LNCAP (cell line): ENCODE results near the gene ADD1.

Experiments used
- CTCF ChIP-seq: fragments of 450-650 bp; IDR thresholded peaks from 2 replicates; pipeline ENCODE4 v1.5.1; 2017; ENCODE audit warnings: mild to moderate bottlenecking

The ADD1 gene

GRCh38 chr4:2849267-2850152 lies 5.9 kb downstream of the ADD1 start:
- no peak for TF ChIP-seq CTCF

GRCh38 chr4:2850966-2851798 lies 7.5 kb downstream of the ADD1 start:
- TF ChIP-seq CTCF, result no peak

GRCh38 chr4:2852481-2852921 lies 8.9 kb downstream of the ADD1 start:
- TF ChIP-seq CTCF, result no peak

- TF ChIP-seq CTCF, result no peak
Observed at GRCh38 chr4:2855584-2855983, 11.9 kb downstream of the ADD1 start.

DNA sequence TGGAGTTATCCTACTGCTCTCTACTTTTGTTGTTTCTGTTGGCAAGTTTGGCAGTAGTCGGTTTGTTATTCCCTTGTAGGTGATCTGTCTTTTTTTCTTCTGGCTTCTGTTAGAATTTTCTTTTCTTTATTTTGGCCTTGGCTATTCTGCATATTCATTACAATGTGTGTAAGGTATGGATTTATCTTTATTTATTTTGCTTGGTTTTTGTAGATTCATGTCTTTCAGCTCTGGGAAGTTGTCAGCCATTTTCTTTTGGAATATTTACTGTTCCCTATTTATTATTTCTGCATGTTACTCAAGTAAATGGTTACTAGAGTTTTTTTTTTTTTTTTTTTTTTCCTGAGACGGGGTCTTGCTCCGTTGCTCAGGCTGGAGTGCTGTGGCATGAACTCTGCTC lies 12.6 kb downstream of the ADD1 start:
- TF ChIP-seq CTCF, result no peak

DNA sequence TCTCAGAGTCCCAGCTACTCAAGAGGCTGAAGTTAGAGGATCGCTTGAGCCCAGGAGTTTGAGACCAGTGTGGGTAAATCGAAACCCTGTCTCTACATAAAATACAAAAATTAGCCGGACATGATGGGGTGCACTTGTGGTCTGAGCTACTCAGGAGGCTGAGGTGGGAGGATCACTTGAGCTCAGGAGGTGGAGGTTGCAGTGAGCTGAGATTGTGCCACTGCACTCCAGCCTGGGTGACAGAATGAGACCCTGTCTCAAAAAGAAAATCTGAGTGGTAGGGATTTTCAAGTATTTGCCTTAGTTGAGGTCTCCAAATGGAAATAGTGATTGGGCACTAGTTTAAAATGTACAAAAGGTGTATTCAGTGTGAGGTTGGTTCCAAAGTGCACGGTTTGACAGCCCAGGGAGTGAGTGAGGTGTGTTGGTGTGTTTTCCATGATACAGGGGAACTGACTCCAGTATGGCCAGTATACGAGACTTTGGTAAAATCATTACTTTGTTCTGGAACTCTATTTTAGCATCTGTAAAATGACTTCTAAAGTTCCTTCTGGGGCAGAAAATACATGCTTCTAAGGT lies 13.8 kb downstream of the ADD1 start:
- TF ChIP-seq CTCF, result no peak

GRCh38 chr4:2858451-2859217 lies 15.0 kb downstream of the ADD1 start:
- no peak for TF ChIP-seq CTCF
